SW480 (cell line): ENCODE data around the gene ATAT1.

Experiments used
- DNase-seq: peaks from one replicate; pipeline ENCODE4 v3.0.0-alpha.2; 2016; ENCODE audit warnings: low spot score

Gene ATAT1

GRCh38 chr6:30684386-30685156 is 57.9 kb downstream of the ATAT1 start:
- no peak for DNase-seq

DNA sequence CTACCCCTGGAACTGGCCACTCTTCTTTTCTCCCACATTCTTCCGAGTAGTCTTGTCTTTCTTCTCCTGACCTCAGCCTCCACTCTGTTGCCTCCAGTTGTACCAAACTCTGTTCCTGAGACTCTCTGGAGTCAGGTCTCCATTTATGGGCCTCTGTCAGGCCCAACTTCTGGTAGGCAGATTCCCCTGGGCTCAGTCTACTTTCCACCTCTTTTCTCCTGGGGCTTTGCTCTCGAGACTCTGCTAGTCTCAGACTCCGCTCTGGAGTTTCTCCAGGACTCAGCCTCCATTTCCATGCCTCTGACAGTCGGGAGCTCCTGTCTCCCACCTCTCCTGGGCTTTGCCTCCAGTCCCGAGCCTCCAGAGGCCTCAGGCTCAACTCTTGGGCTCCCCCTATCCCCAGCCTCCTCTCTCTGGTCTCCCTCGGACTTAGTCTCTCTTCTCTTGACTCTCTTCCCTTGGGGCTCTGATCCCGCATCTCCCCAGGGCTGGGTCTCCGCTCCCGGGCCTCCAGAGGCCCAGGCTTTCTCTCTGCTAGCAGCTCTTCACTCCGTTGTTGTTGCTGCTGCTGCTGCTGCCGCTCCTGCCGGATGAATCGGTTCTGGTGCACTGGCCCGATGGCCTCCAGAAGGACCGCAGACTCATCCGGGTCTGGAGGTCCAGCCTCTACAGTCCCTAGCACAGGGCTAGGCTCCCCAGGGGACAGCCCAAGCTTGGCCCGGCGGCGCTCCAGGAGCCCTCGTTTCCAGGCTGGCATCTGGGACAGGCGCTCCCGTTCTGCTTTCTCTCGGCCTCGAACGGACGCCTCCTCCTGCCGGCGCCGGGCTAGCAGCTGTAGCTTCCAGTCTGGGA is 58.7 kb downstream of the ATAT1 start:
- no peak for DNase-seq

DNA sequence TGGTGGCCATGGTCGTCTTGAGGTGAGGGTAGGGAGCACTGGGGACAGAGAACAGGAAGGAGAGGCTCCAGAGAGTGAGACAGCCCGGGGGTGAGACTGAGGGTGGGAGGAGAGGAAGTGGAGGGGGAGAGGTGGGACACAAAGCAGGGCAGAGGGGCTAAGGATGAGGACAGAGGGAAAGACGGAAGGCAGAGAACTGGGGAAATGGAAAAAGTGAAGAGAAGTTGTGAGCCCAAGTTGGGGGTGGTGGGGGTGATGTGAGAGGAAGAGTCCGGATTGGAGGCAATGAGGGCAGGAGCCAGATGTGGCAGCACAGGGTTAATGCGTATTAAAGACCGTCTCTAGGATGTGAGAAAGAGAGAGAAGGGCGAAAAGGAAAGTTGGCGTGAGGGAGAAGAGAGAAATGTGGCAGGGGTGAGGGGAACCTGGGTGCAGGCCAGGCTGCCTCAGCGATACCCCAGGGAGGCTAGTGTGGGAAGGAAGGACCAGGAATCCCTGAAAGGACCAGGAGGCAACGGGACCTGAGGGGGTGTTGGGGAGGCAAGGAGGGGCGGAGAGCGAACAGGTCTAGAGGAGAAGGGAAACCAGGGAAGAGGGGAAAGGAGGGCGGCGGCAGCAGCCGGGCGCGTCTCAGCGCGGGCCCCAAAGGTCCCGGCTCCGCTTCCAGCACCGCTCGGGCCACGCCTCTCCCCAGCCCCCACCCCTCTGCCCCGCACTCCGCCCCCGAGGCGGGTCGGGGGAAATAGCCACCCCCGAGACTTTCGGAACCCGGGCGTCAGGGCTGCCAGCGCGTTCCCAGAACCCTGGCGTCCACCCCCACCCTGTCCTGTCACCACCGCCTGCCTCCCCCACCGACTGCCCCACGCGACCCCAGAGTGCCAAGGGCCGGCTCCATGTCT is 59.6 kb downstream of the ATAT1 start, which contains the start of gene PPP1R18:
TSS of gene PPP1R18 (minus strand) at position 637 of the 899 bp plus-strand sequence. CDS start at position 10, 627 bp downstream.
- DNase-seq: peak; percentile 29

- DNase-seq: peak; percentile 91
Observed at GRCh38 chr6:30686908-30687658, 60.4 kb downstream of the ATAT1 start.

- peak; percentile 35 for DNase-seq
Observed at GRCh38 chr6:30687659-30688431, 61.2 kb downstream of the ATAT1 start.

DNA sequence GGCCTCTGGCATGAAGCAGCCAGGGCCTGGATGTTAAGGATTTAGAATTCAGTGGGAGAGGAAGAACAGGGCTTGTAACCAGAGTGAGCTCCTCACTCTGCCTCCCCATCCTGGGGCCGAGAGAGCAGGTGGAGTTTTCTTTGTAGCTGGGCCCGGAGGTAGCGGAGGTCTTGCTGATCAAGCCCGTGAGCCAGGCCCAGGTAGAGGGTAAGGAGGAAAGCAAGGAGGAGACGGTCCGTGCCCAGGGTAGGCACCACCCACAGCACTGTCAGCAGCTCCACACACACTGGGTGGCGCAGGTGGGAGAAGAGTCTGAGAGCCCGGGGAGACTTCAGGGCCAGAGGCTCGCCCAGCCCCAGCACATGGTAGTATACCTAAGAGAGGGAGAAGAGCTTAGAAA is 61.9 kb downstream of the ATAT1 start:
- DNase-seq: no peak

GRCh38 chr6:30689022-30689865 is 62.6 kb downstream of the ATAT1 start:
- DNase-seq: no peak

- no peak for DNase-seq
Observed at GRCh38 chr6:30689985-30690384, 63.3 kb downstream of the ATAT1 start.

DNA sequence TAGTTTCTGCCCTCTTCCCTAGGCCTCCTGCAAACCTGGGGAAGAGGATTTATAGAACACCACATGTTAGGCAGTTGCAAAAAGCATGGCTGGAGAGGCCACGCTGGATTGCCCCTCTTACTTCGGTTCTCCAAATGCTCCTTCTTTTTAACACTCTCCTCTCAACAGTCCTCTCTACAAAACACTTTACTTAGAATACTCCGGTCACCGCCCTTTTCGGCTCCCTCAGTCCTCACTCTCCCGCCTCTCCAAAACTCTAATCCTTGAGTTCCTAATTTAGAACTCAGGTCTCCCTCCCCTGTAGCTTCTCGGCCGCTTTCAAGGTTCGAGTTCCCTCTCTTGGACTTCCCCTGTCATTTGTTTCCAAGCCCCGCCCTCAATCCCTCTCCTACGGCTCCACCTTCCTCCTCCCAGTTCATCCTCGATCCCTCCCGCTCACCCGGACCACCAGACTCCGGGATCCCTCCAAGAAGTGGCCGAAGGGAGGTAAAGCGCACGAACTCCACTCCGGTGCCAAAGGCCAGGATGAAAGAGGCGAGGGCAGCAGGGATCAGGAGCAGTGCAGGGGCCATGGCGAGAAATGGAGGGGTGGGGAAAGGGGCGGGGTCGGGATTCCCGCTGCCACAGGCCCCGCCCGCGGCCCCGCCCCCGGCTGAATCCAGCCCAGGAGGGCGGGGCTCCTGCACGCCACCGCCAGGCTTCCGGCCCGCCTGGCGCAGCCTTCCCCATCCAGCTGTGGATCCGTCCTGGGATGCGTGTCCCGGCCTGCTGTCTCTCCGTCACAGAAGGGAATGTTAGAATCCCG is 63.9 kb downstream of the ATAT1 start, which contains the start of gene NRM:
TSS of gene NRM (minus strand) at position 582 of the 805 bp plus-strand sequence. CDS start at position 572, 10 bp downstream.
- peak; percentile 78 for DNase-seq

GRCh38 chr6:30691208-30691847 is 64.7 kb downstream of the ATAT1 start:
- DNase-seq: no peak
